Neural progenitor cell (in vitro differentiated cells): ENCODE data around the gene INPP4A. TPM values are rescaled to one million over a fixed set of nuclear protein-coding genes. Genes with fewer than 3 reads are reported as not detected.

Source experiments
- DNase-seq: peaks from one replicate; pipeline ENCODE4 v3.0.0-alpha.2; 2016; ENCODE audit warnings: low spot score
- H2AFZ ChIP-seq: fragments of 200-600 bp; sonication (generic); replicated peaks from 2 replicates; pipeline ENCODE4 v1.6.1; 2016; ENCODE audit warnings: antibody characterized with exemption
- H3F3A ChIP-seq: fragments of 200-600 bp; sonication (generic); 2 replicates; pipeline ENCODE4 v1.6.1; 2016; ENCODE audit warnings: antibody characterized with exemption, low read depth
- H3K27ac ChIP-seq: fragments of 200-600 bp; sonication (generic); 2 replicates; pipeline ENCODE4 v1.5.1; 2016; ENCODE audit warnings: mild to moderate bottlenecking
- H3K27me3 ChIP-seq: fragments of 200-600 bp; sonication (generic); 2 replicates; pipeline ENCODE4 v1.6.1; 2016; ENCODE audit warnings: mild to moderate bottlenecking, moderate library complexity
- H3K36me3 ChIP-seq: fragments of 200-600 bp; sonication (generic); 2 replicates; pipeline ENCODE4 v1.5.1; 2016
- H3K4me1 ChIP-seq: fragments of 200-600 bp; sonication (generic); 2 replicates; pipeline ENCODE4 v1.6.1; 2016; ENCODE audit warnings: mixed run types
- H3K4me2 ChIP-seq: fragments of 200-600 bp; sonication (generic); 2 replicates; pipeline ENCODE4 v1.6.1; 2016
- H3K4me3 ChIP-seq: fragments of 200-600 bp; sonication (generic); 2 replicates; pipeline ENCODE4 v1.5.1; 2016
- H3K79me2 ChIP-seq: fragments of 200-600 bp; sonication (generic); 2 replicates; pipeline ENCODE4 v1.6.1; 2016; ENCODE audit warnings: low read depth
- H3K9ac ChIP-seq: fragments of 200-600 bp; sonication (generic); 2 replicates; pipeline ENCODE4 v1.6.1; 2016
- H3K9me3 ChIP-seq: fragments of 200-600 bp; sonication (generic); 2 replicates; pipeline ENCODE4 v1.5.1; 2016; ENCODE audit warnings: low read depth
- H4K20me1 ChIP-seq: fragments of 200-600 bp; sonication (generic); 2 replicates; pipeline ENCODE4 v1.6.1; 2016; ENCODE audit warnings: low read depth
- H3K27ac Mint-ChIP-seq: 3 replicates; pipeline ENCODE4 v1.8.0; 2021; ENCODE audit warnings: mixed read lengths
- H3K27me3 Mint-ChIP-seq: 2 replicates; pipeline ENCODE4 v1.8.0; 2022; ENCODE audit warnings: low read depth, mild to moderate bottlenecking, inconsistent platforms, moderate library complexity, mixed read lengths; ENCODE audit not compliant: insufficient read depth
- H3K36me3 Mint-ChIP-seq: 3 replicates; pipeline ENCODE4 v1.8.0; 2021; ENCODE audit warnings: mixed read lengths
- H3K4me1 Mint-ChIP-seq: 3 replicates; pipeline ENCODE4 v1.8.0; 2021; ENCODE audit warnings: mixed read lengths
- H3K4me3 Mint-ChIP-seq: 3 replicates; pipeline ENCODE4 v1.8.0; 2021; ENCODE audit warnings: mild to moderate bottlenecking, moderate library complexity, mixed read lengths
- H3K9me3 Mint-ChIP-seq: 3 replicates; pipeline ENCODE4 v1.8.0; 2020; ENCODE audit warnings: mixed read lengths
- CTCF ChIP-seq: fragments of 200-600 bp; sonication (generic); IDR thresholded peaks from 2 replicates; pipeline ENCODE4 v1.5.1; 2017; ENCODE audit warnings: antibody characterized with exemption, mild to moderate bottlenecking
- EZH2 ChIP-seq: fragments of 200-600 bp; sonication (generic); IDR thresholded peaks from 2 replicates; pipeline ENCODE4 v1.6.1; 2017; ENCODE audit warnings: antibody characterized with exemption, mild to moderate bottlenecking, moderate library complexity
- EZH2phosphoT487 ChIP-seq: fragments of 200-600 bp; sonication (generic); IDR thresholded peaks from 2 replicates; pipeline ENCODE4 v1.6.1; 2017; ENCODE audit warnings: antibody characterized with exemption
- total RNA-seq: library from RNA; depleted of rRNA; stranded (reverse); fragments of >200 nt; gene quantifications from 2 replicates; pipeline ENCODE4 v1.2.3, GENCODE V29; 2015; ENCODE audit warnings: low replicate concordance

The INPP4A gene
- total RNA-seq, 1 donor from 2014 or later, result 35.1 TPM

DNA sequence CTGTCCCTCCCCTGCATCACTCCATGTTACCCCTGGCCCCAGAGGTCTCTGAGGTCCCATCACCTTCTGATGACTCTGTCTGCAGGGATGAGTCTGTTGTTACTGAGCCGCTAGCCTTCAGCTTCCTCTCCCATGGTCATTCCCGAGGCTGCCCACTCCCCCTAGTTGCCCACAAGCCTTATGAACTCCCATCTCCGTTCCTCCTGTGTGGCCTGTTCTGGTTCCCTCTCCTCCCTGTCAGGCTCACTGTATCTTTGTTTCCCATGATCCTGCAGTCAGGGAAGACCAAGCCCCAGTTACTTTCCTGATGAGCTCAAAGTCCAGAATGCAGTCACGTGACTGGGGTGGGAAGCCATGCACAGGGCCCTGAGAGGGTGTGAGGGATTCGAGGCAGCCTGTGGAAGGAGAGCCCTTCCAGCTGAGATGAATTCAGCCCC, 39.5 kb downstream of the INPP4A start:
- Histone ChIP-seq H4K20me1 (peaks cover 36% of the 10 kb centered on the region), H3K79me2 (peaks cover 57% of the 10 kb centered on the region)
- H3K27ac Mint-ChIP-seq, result no peak overlapping the region

GRCh38 chr2:98484652-98485452, 40.2 kb downstream of the INPP4A start:
- Mint-ChIP-seq H3K4me1 (peaks cover 18% of the 10 kb centered on the region), H3K27me3 (peaks cover 2% of the 10 kb centered on the region), H3K36me3 (no peaks in the 10 kb centered on the region), H3K4me3 (no peak overlapping the region), H3K27ac (peak overlapping the region; percentile 34), H3K9me3 (no peaks in the 10 kb centered on the region)
- no peak for DNase-seq
- Histone ChIP-seq H4K20me1 (peaks cover 29% of the 10 kb centered on the region), H3K27me3 (no peaks in the 10 kb centered on the region), H3K9me3 (no peaks in the 10 kb centered on the region), H3K4me2 (no peak overlapping the region), H3K79me2 (peaks cover 57% of the 10 kb centered on the region), H3K27ac (no peak overlapping the region), H3F3A (no peaks in the 10 kb centered on the region), H3K4me3 (no peak overlapping the region), H2AFZ (no peak overlapping the region), H3K4me1 (peaks cover 10% of the 10 kb centered on the region), H3K9ac (no peak overlapping the region), H3K36me3 (no peaks in the 10 kb centered on the region)
- no peak for TF ChIP-seq EZH2phosphoT487
- no peak for TF ChIP-seq EZH2
- no peak for TF ChIP-seq CTCF

More for the DNA sequence above, 39.5 kb downstream of the INPP4A start:
- peaks cover 10% of the 10 kb centered on the region for H3K4me1 ChIP-seq
- no peak overlapping the region for H3K9ac ChIP-seq
- no peaks in the 10 kb centered on the region for H3K27me3 ChIP-seq
- no peak overlapping the region for H3K27ac ChIP-seq
- no peak overlapping the region for H3K4me2 ChIP-seq
- H3K4me1 Mint-ChIP-seq, result peaks cover 18% of the 10 kb centered on the region
- H3F3A ChIP-seq, result no peaks in the 10 kb centered on the region
- TF ChIP-seq EZH2, result no peak
- no peak for TF ChIP-seq EZH2phosphoT487
- no peak for TF ChIP-seq CTCF
- H3K36me3 ChIP-seq, result no peaks in the 10 kb centered on the region
- no peak overlapping the region for H3K4me3 ChIP-seq
- peaks cover 2% of the 10 kb centered on the region for H3K27me3 Mint-ChIP-seq
- DNase-seq, result no peak
- H3K9me3 Mint-ChIP-seq, result no peaks in the 10 kb centered on the region
- no peak overlapping the region for H2AFZ ChIP-seq
- H3K36me3 Mint-ChIP-seq, result no peaks in the 10 kb centered on the region
- H3K9me3 ChIP-seq, result no peaks in the 10 kb centered on the region
- no peak overlapping the region for H3K4me3 Mint-ChIP-seq

DNA sequence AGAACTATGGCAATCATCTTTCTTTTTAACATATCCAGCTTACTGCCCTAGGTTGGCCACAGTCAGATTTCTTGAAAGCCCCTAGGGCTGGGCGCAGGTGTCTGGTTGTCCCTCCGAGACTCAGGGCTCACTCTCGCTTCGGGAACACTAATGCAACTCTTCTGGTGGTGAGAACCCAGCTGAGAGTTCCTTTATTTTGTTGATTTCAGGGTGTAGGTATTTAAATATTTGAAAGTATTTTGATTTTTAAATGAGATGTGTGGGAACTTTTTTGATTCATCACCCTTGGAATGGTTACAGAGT, 40.7 kb downstream of the INPP4A start:
- Mint-ChIP-seq H3K9me3 (no peaks in the 10 kb centered on the region), H3K4me1 (peaks cover 14% of the 10 kb centered on the region), H3K4me3 (no peak overlapping the region), H3K27ac (no peak overlapping the region), H3K27me3 (peaks cover 2% of the 10 kb centered on the region), H3K36me3 (no peaks in the 10 kb centered on the region)
- H3K27ac ChIP-seq, result no peak overlapping the region
- no peaks in the 10 kb centered on the region for H3K36me3 ChIP-seq
- H3F3A ChIP-seq, result no peaks in the 10 kb centered on the region
- no peak for TF ChIP-seq CTCF
- TF ChIP-seq EZH2, result no peak
- TF ChIP-seq EZH2phosphoT487, result no peak
- H2AFZ ChIP-seq, result no peak overlapping the region
- peaks cover 57% of the 10 kb centered on the region for H3K79me2 ChIP-seq
- H3K4me2 ChIP-seq, result no peak overlapping the region
- H3K9ac ChIP-seq, result no peak overlapping the region
- H3K4me1 ChIP-seq, result peaks cover 10% of the 10 kb centered on the region
- DNase-seq, result no peak
- no peaks in the 10 kb centered on the region for H3K27me3 ChIP-seq
- H4K20me1 ChIP-seq, result peaks cover 24% of the 10 kb centered on the region
- no peak overlapping the region for H3K4me3 ChIP-seq
- H3K9me3 ChIP-seq, result no peaks in the 10 kb centered on the region
